Measurements from ENCODE around the gene SUN5. TPM values are rescaled to one million over a fixed set of nuclear protein-coding genes. Genes with fewer than 3 reads are reported as not detected.

Gene SUN5
- polyA plus RNA-seq, 4 donors: not detected

- DNase-seq (ENCODE audit: low read depth in 4 of 4, low spot score in 2 of 4): no peak
Measured at GRCh38 chr20:32941155-32941885, 62.9 kb downstream of the SUN5 start.

- no peak for DNase-seq (ENCODE audit: low read depth in 4 of 4, low spot score in 2 of 4)
Measured at GRCh38 chr20:32934580-32934979, 69.7 kb downstream of the SUN5 start.

Other genes with a start within 250 kb of the SUN5 start
- 1 to 10 TPM; 6.4 to 9.4 (median 7.9) TPM for gene DNMT3B, start 242.0 kb downstream of the SUN5 start, polyA plus RNA-seq (ENCODE audit: insufficient read length in 4 of 4)
- gene MAPRE1, start 184.5 kb downstream of the SUN5 start, polyA plus RNA-seq (ENCODE audit: insufficient read length in 4 of 4): 100 to 1,000 TPM in 3 of 4 donors, 10 to 100 TPM in 1; 92.5 to 117 (median 114) TPM
- under 1 TPM in 3 of 4 donors, not detected in 1; 0.06 to 0.13 (median 0.08) TPM for gene EFCAB8, start 145.5 kb downstream of the SUN5 start, polyA plus RNA-seq (ENCODE audit: insufficient read length in 4 of 4)
- gene BPIFB2, start 3.3 kb upstream of the SUN5 start, polyA plus RNA-seq (ENCODE audit: insufficient read length in 4 of 4): not detected
- gene BPIFB6, start 27.2 kb upstream of the SUN5 start, polyA plus RNA-seq (ENCODE audit: insufficient read length in 4 of 4): not detected
- not detected for gene BPIFB3, start 49.5 kb upstream of the SUN5 start, polyA plus RNA-seq (ENCODE audit: insufficient read length in 4 of 4)
- gene BPIFB4, start 75.2 kb upstream of the SUN5 start, polyA plus RNA-seq (ENCODE audit: insufficient read length in 4 of 4): not detected
- gene BPIFA2, start 163.7 kb upstream of the SUN5 start, polyA plus RNA-seq (ENCODE audit: insufficient read length in 4 of 4): not detected
- gene BPIFA3, start 212.9 kb upstream of the SUN5 start, polyA plus RNA-seq (ENCODE audit: insufficient read length in 4 of 4): not detected
- gene BPIFA1, start 231.6 kb upstream of the SUN5 start, polyA plus RNA-seq (ENCODE audit: insufficient read length in 4 of 4): not detected